Tibial nerve (tissue), 4 donors: ENCODE measurements around the gene TASOR2. TPM values are rescaled to one million over a fixed set of nuclear protein-coding genes. Genes with fewer than 3 reads are reported as not detected.

Experiments
- DNase-seq, 2 donors: peaks; one replicate each; pipeline ENCODE4 v3.0.0-alpha.2; 2019; ENCODE audit warnings: low spot score in 2 of 2
- H3K27ac ChIP-seq, 4 donors: fragments of 200-600 bp; sonication (generic) in 3 of 4; one replicate each; pipeline ENCODE4 v1.5.1; 2017 to 2019; ENCODE audit warnings: mild to moderate bottlenecking in 1 of 4
- H3K27me3 ChIP-seq, 2 donors: fragments of 200-600 bp; sonication (generic) in 1 of 2; one replicate each; pipeline versions ENCODE4 v1.5.1 to v1.6.0; 2017 to 2019
- H3K36me3 ChIP-seq, 3 donors: fragments of 200-600 bp; sonication (generic); one replicate each; pipeline ENCODE4 v1.5.1; 2018 to 2019
- H3K4me1 ChIP-seq, 4 donors: fragments of 200-600 bp; sonication (generic) in 3 of 4; one replicate each; pipeline ENCODE4 v1.5.1; 2017 to 2019
- H3K4me3 ChIP-seq, 4 donors: fragments of 200-600 bp; sonication (generic) in 3 of 4; one replicate each; pipeline ENCODE4 v1.5.1; 2017 to 2019; ENCODE audit warnings: mild to moderate bottlenecking in 1 of 4, moderate library complexity in 1 of 4
- H3K9me3 ChIP-seq, 4 donors: fragments of 200-600 bp; sonication (generic) in 3 of 4; one replicate each; pipeline ENCODE4 v1.5.1; 2017 to 2019
- EP300 ChIP-seq, 2 donors: sonication (generic); formaldehyde crosslinking; IDR thresholded peaks; one replicate each; pipeline ENCODE4 v1.6.1; 2017; ENCODE audit warnings: antibody characterized with exemption in 2 of 2, mild to moderate bottlenecking in 1 of 2
- POLR2A ChIP-seq, 2 donors: fragments of 450-650 bp; IDR thresholded peaks; one replicate each; pipeline ENCODE4 v1.6.1; 2017; ENCODE audit warnings: antibody characterized with exemption in 2 of 2, mild to moderate bottlenecking in 2 of 2, moderate library complexity in 2 of 2
- WGBS, 2 donors: methylation state at CpG; one replicate each; pipeline ENCODE4 v1.1.5; 2018; 5-methylcytosine and 5-hydroxymethylcytosine counted together
- total RNA-seq, 4 donors: library from RNA; depleted of rRNA; stranded (reverse); fragments of >200 nt; gene quantifications; one replicate each; pipeline ENCODE4 v1.1.0, GENCODE V29; 2016
- TF ChIP-seq, protein P1 (sequence below), 5 experiments: fragments of 200-600 bp in 3 of 5; fragments of 450-650 bp in 2 of 5; sonication (generic) in 3 of 5; IDR thresholded peaks; one replicate each; pipeline ENCODE4 v1.5.1; 2016 to 2019; ENCODE audit warnings: antibody characterized with exemption in 5 of 5, mild to moderate bottlenecking in 3 of 5, moderate library complexity in 2 of 5

The TASOR2 gene
- total RNA-seq, 4 donors from 2014 or later: 67.3 to 83.7 (median 79.6) TPM

DNA sequence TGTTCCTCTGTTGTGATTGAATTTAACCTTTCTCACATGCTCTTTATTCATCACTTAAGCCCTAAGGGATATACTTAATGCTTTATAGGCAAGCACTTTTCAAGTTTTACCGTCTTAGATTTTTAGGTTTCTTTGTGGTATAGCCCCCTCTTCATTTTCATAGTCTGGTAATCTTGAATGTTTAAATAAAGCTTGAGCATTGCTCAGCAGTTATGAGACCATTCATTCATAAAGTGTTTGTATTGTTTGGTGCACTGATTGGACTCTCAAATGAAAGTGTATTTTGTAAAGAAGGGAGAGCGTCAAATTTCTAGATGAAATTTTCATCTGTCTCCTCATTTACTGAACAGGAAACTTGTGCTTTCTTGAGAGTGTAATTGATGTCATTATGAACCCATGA is 25.2 kb downstream of the TASOR2 start:
- no peaks in the 10 kb centered on the region for H3K36me3 ChIP-seq
- no peaks in the 10 kb centered on the region for H3K9me3 ChIP-seq
- DNase-seq: no peak
- peaks cover 0 to 20% (median 5%) of the 10 kb centered on the region in 4 donors for H3K4me1 ChIP-seq
- WGBS, 2 donors: 27 to 45% methylated on average over 2 of the region's 2 CpGs
- no peak overlapping the region for H3K4me3 ChIP-seq
- H3K27me3 ChIP-seq: no peaks in the 10 kb centered on the region
- TF ChIP-seq POLR2A (IDR thresholded peaks at IDR 0.05): no peak
- TF ChIP-seq, protein P1, sequence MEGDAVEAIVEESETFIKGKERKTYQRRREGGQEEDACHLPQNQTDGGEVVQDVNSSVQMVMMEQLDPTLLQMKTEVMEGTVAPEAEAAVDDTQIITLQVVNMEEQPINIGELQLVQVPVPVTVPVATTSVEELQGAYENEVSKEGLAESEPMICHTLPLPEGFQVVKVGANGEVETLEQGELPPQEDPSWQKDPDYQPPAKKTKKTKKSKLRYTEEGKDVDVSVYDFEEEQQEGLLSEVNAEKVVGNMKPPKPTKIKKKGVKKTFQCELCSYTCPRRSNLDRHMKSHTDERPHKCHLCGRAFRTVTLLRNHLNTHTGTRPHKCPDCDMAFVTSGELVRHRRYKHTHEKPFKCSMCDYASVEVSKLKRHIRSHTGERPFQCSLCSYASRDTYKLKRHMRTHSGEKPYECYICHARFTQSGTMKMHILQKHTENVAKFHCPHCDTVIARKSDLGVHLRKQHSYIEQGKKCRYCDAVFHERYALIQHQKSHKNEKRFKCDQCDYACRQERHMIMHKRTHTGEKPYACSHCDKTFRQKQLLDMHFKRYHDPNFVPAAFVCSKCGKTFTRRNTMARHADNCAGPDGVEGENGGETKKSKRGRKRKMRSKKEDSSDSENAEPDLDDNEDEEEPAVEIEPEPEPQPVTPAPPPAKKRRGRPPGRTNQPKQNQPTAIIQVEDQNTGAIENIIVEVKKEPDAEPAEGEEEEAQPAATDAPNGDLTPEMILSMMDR (IDR thresholded peaks at IDR 0.05): no peak
- no peak overlapping the region for H3K27ac ChIP-seq

DNA sequence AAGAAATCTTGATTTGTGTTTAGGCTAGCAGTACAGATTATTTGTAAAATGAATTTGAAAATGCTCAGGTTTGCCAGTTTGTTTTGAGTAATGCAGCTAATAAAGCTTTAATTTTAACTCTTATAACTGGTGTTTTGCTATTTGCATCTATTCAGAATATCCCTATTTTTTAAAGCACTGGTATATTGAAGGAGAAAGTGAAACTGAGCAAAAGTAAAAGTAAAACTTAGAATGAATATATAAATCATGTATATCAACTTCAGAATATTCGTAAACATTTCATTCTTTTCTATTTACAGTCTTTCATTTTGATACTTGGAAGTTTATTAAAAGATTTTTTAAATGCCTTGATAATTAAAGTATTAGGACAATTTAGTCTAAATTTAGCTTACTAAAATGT is 26.2 kb downstream of the TASOR2 start:
- peaks cover 0 to 20% (median 5%) of the 10 kb centered on the region in 4 donors for H3K4me1 ChIP-seq
- no peaks in the 10 kb centered on the region for H3K36me3 ChIP-seq
- TF ChIP-seq, protein P1 (IDR thresholded peaks at IDR 0.05): no peak
- TF ChIP-seq EP300 (IDR thresholded peaks at IDR 0.05): no peak
- TF ChIP-seq POLR2A (IDR thresholded peaks at IDR 0.05): no peak
- peak overlapping the region in 2 of 4 donors; percentile 8 to 10 for H3K4me3 ChIP-seq
- no peak for DNase-seq
- H3K9me3 ChIP-seq: no peaks in the 10 kb centered on the region
- no peak overlapping the region for H3K27ac ChIP-seq
- H3K27me3 ChIP-seq: no peaks in the 10 kb centered on the region
- 55 to 59% methylated on average over 1 of the region's 1 CpG for WGBS, 2 donors

DNA sequence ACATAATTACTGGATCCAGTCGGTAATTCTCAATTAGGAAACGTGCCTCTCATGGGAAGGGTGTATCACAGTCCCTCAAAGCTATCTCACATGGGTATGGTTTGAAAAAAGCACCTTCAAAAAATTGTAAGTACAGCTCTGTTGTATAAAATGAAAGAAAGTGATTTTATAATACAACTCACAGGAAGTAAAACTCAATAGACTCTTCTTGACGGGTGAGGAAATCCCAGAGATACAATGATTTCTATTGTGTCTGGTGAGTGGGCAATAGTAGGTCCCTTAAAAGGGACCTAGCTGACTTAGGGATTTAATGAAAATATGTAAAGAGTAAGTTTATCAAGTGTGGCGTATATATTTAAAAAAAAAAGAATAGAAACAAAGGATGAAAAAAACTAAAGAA is 27.0 kb downstream of the TASOR2 start:
- 26 to 29% methylated on average over 4 of the region's 4 CpGs for WGBS, 2 donors
- Histone ChIP-seq H3K36me3 (no peaks in the 10 kb centered on the region), H3K27ac (no peak overlapping the region), H3K27me3 (no peaks in the 10 kb centered on the region), H3K4me3 (peak overlapping the region in 2 of 4 donors; percentile 8 to 10), H3K9me3 (no peaks in the 10 kb centered on the region), H3K4me1 (peaks cover 0 to 20% (median 5%) of the 10 kb centered on the region in 4 donors)
- TF ChIP-seq POLR2A (IDR thresholded peaks at IDR 0.05) (no peak), EP300 (IDR thresholded peaks at IDR 0.05) (no peak)
- TF ChIP-seq, protein P1 (IDR thresholded peaks at IDR 0.05): no peak
- no peak for DNase-seq

DNA sequence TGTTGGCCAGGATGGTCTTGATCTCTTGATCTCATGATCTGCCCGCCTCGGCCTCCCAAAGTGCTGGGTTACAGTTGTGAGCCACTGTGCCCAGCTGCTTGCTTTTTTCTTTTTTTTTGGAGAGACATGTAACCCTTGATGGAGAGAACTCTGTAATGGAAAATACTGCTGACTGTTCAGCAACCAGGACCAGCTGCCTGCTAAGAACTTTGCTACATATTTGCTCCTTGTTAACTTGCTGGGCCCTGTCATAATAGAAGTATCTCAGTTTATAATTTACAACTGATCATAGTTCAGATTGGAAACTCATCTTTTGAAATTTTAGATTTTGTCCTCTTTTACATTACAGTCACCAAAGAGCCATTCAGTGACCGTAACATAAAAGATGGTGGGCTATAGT is 34.9 kb downstream of the TASOR2 start:
- WGBS, 2 donors: 83 to 92% methylated on average over 3 of the region's 3 CpGs
- H3K4me3 ChIP-seq: no peak overlapping the region
- no peak overlapping the region for H3K27ac ChIP-seq
- DNase-seq: no peak
- H3K9me3 ChIP-seq: no peaks in the 10 kb centered on the region
- H3K36me3 ChIP-seq: peaks cover 0 to 16% (median 0%) of the 10 kb centered on the region in 3 donors
- no peak for TF ChIP-seq EP300 (IDR thresholded peaks at IDR 0.05)
- TF ChIP-seq, protein P1 (IDR thresholded peaks at IDR 0.05): no peak
- TF ChIP-seq POLR2A (IDR thresholded peaks at IDR 0.05): no peak
- no peaks in the 10 kb centered on the region for H3K4me1 ChIP-seq
- no peaks in the 10 kb centered on the region for H3K27me3 ChIP-seq

DNA sequence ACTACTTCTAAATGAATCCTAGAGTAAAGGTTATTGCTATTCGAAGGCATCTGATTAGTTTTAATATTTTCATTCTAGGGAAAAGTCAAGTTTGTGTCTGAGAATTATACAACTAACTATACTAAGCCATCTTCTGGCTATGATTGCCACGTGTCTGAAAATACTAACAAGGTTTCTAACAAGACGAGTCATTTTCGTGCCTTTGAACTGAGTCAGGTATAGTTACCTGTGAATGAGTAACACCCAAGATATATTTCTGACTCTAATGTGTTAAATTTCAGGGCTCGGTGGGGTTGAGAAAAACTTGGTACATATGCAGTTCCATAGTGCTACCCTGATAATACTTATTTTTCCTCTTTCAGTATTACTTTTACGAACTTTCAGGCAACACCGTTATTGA is 35.5 kb downstream of the TASOR2 start:
- H3K36me3 ChIP-seq: peaks cover 0 to 22% (median 0%) of the 10 kb centered on the region in 3 donors
- H3K9me3 ChIP-seq: no peaks in the 10 kb centered on the region
- no peaks in the 10 kb centered on the region for H3K4me1 ChIP-seq
- WGBS, 2 donors: 95 to 96% methylated on average over 7 of the region's 7 CpGs
- no peak overlapping the region for H3K4me3 ChIP-seq
- H3K27me3 ChIP-seq: no peaks in the 10 kb centered on the region
- H3K27ac ChIP-seq: no peak overlapping the region
- TF ChIP-seq POLR2A (IDR thresholded peaks at IDR 0.05) (no peak), EP300 (IDR thresholded peaks at IDR 0.05) (no peak)
- TF ChIP-seq, protein P1 (IDR thresholded peaks at IDR 0.05): no peak
- no peak for DNase-seq
